ENCODE results near the gene AKT3. TPM values are rescaled to one million over a fixed set of nuclear protein-coding genes. Genes with fewer than 3 reads are reported as not detected.

The AKT3 gene
- polyA plus RNA-seq, 4 donors: 23.8 to 27.8 (median 24.7) TPM

GRCh38 chr1:243447844-243448243 lies 402.2 kb downstream of the AKT3 start:
- DNase-seq (ENCODE audit: low read depth in 4 of 4, low spot score in 2 of 4): no peak

- DNase-seq (ENCODE audit: low read depth in 4 of 4, low spot score in 2 of 4): no peak
Observed at GRCh38 chr1:243447347-243447746, 402.7 kb downstream of the AKT3 start.

- no peak for DNase-seq (ENCODE audit: low read depth in 4 of 4, low spot score in 2 of 4)
Observed at GRCh38 chr1:243443557-243443956, 406.5 kb downstream of the AKT3 start.

GRCh38 chr1:243441601-243442000 lies 408.4 kb downstream of the AKT3 start:
- no peak for DNase-seq (ENCODE audit: low read depth in 4 of 4, low spot score in 2 of 4)

GRCh38 chr1:243440406-243440805 lies 409.6 kb downstream of the AKT3 start:
- no peak for DNase-seq (ENCODE audit: low read depth in 4 of 4, low spot score in 2 of 4)

GRCh38 chr1:243438815-243439214 lies 411.2 kb downstream of the AKT3 start:
- DNase-seq (ENCODE audit: low read depth in 4 of 4, low spot score in 2 of 4): no peak

Other genes with a start within 250 kb of the AKT3 start
- 10 to 100 TPM; 21.3 to 26.8 (median 24.9) TPM for gene ZBTB18, start 201.0 kb upstream of the AKT3 start, polyA plus RNA-seq (ENCODE audit: insufficient read length in 4 of 4)

Data from left renal cortex interstitium (tissue), 4 donors.